ENCODE measurements around the gene WDR87. TPM values are rescaled to one million over a fixed set of nuclear protein-coding genes. Genes with fewer than 3 reads are reported as not detected.

WDR87 gene
- total and polyA plus RNA-seq, 9 of the 15 experiments (the other 6 are each of a cell fraction or from before 2014, with no cell fraction given) = not detected

- WGBS (ENCODE audit: insufficient coverage, low coverage, missing lambda C conversion rate) = 0% methylated on average over 2 of the region's 2 CpGs
- FAIRE-seq = no peak
- no TSS peak for BruUV-seq (replicated peaks)
- TF ChIP-seq CHCHD3 (CRISPR knock-in tag; IDR thresholded peaks at IDR 0.05) = no peak
- TF ChIP-seq WHSC1 (IDR thresholded peaks at IDR 0.05; ENCODE audit: low read length) = no peak
- TF ChIP-seq, protein P1, sequence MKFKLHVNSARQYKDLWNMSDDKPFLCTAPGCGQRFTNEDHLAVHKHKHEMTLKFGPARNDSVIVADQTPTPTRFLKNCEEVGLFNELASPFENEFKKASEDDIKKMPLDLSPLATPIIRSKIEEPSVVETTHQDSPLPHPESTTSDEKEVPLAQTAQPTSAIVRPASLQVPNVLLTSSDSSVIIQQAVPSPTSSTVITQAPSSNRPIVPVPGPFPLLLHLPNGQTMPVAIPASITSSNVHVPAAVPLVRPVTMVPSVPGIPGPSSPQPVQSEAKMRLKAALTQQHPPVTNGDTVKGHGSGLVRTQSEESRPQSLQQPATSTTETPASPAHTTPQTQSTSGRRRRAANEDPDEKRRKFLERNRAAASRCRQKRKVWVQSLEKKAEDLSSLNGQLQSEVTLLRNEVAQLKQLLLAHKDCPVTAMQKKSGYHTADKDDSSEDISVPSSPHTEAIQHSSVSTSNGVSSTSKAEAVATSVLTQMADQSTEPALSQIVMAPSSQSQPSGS (CRISPR knock-in tag; IDR thresholded peaks at IDR 0.05) = no peak
- no peak for TF ChIP-seq ZNF507 (tag; conservative IDR thresholded peaks at IDR 0.05)
- no peak for TF ChIP-seq KAT7 (CRISPR knock-in tag; IDR thresholded peaks at IDR 0.05; ENCODE audit: borderline replicate concordance)
- TF ChIP-seq SMAD3 (CRISPR knock-in tag; conservative IDR thresholded peaks at IDR 0.05) = no peak
- TF ChIP-seq, protein P2, sequence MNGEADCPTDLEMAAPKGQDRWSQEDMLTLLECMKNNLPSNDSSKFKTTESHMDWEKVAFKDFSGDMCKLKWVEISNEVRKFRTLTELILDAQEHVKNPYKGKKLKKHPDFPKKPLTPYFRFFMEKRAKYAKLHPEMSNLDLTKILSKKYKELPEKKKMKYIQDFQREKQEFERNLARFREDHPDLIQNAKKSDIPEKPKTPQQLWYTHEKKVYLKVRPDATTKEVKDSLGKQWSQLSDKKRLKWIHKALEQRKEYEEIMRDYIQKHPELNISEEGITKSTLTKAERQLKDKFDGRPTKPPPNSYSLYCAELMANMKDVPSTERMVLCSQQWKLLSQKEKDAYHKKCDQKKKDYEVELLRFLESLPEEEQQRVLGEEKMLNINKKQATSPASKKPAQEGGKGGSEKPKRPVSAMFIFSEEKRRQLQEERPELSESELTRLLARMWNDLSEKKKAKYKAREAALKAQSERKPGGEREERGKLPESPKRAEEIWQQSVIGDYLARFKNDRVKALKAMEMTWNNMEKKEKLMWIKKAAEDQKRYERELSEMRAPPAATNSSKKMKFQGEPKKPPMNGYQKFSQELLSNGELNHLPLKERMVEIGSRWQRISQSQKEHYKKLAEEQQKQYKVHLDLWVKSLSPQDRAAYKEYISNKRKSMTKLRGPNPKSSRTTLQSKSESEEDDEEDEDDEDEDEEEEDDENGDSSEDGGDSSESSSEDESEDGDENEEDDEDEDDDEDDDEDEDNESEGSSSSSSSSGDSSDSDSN (IDR thresholded peaks at IDR 0.05; ENCODE audit: borderline replicate concordance in 1 of 2, low read depth in 2 of 2, low read length in 2 of 2) = no peak
- TF ChIP-seq GMEB1 (CRISPR knock-in tag; IDR thresholded peaks at IDR 0.05) = no peak
- TF ChIP-seq STAT5A (IDR thresholded peaks at IDR 0.05; ENCODE audit: borderline replicate concordance, low read length) = no peak
- TF ChIP-seq ZNF354B (CRISPR knock-in tag; IDR thresholded peaks at IDR 0.05) = no peak
- TF ChIP-seq ZBTB12 (CRISPR knock-in tag; IDR thresholded peaks at IDR 0.05) = no peak
- TF ChIP-seq FOSL1 (tag; conservative IDR thresholded peaks at IDR 0.05) = no peak
- no peak for TF ChIP-seq ZNF511 (CRISPR knock-in tag; IDR thresholded peaks at IDR 0.05)
- no peak for TF ChIP-seq NFIX (CRISPR knock-in tag; IDR thresholded peaks at IDR 0.05; ENCODE audit: low read depth)
- TF ChIP-seq ZKSCAN8 (CRISPR knock-in tag; IDR thresholded peaks at IDR 0.05) = no peak
- no peak for TF ChIP-seq ADNP (tag; IDR thresholded peaks at IDR 0.05)
- TF ChIP-seq ZNF12 (CRISPR knock-in tag; IDR thresholded peaks at IDR 0.05) = no peak
- no peak for TF ChIP-seq HEY1 (CRISPR knock-in tag; IDR thresholded peaks at IDR 0.05; ENCODE audit: borderline replicate concordance)
These were observed 60.5 kb downstream of the WDR87 start for GRCh38 chr19:37845932-37846331.

More at GRCh38 chr19:37845932-37846331, 60.5 kb downstream of the WDR87 start:
- ChIA-PET POLR2A (no interaction called here), CTCF (ENCODE audit: low intra/inter-chr PET ratio) (no interaction called here)
- DNase-seq (ENCODE audit: extremely low read depth in 1 of 4, low spot score in 3 of 4) = no peak
- Histone ChIP-seq H3K9ac (ENCODE audit: insufficient read depth in 1 of 2, low read depth in 2 of 2, low read length in 2 of 2) (no peak overlapping the region), H3K9me1 (ENCODE audit: control insufficient read depth, insufficient read depth, low read length) (no peaks in the 10 kb centered on the region), H4K20me1 (replicated peaks; ENCODE audit: control insufficient read depth, insufficient read depth, low read length) (no peaks in the 10 kb centered on the region), H3K9me3 (replicated peaks; ENCODE audit: control insufficient read depth, insufficient read depth, low read depth, low read length) (no peaks in the 10 kb centered on the region), H3K36me3 (ENCODE audit: control insufficient read depth, insufficient read depth, low read length) (no peaks in the 10 kb centered on the region), H3K79me2 (ENCODE audit: control insufficient read depth, insufficient read depth, low read length) (no peaks in the 10 kb centered on the region), H3K4me3 (no peak overlapping the region), H2AFZ (ENCODE audit: low read depth, low read length) (no peak overlapping the region), H3K4me1 (replicated peaks in 1 of 2; ENCODE audit: control insufficient read depth in 2 of 2, insufficient read depth in 2 of 2, low read length in 2 of 2) (no peaks in the 10 kb centered on the region), H3K4me2 (ENCODE audit: insufficient read depth, low read length) (no peak overlapping the region), H3K27ac (ENCODE audit: extremely low read depth, low read depth, low read length) (no peak overlapping the region), H3K27me3 (ENCODE audit: control insufficient read depth in 2 of 2, insufficient read depth in 2 of 2, low read length in 2 of 2) (no peaks in the 10 kb centered on the region)
- intact Hi-C loops (cut with micrococcal nuclease) = no loop called here
- in situ Hi-C loops (cut with MboI) = no loop called here
- no peak for ATAC-seq

Data from K562 (cell line).